Fibroblast of lung (primary cell): ENCODE data around the gene NEO1. TPM values are rescaled to one million over a fixed set of nuclear protein-coding genes. Genes with fewer than 3 reads are reported as not detected.

Experiments
- DNase-seq, 2 donors: peaks; one replicate each; pipeline versions ENCODE4 v3.0.0 to v3.0.0-alpha.2; 2010; ENCODE audit warnings: low read depth in 2 of 2
- H2AFZ ChIP-seq: 2 replicates; pipeline ENCODE4 v1.5.1; 2012; ENCODE audit warnings: low read length, control low read depth, inconsistent platforms
- H3K27ac ChIP-seq: 2 replicates; pipeline ENCODE4 v1.5.1; 2011; ENCODE audit warnings: low read length, control low read depth; ENCODE audit not compliant: insufficient read depth
- H3K27me3 ChIP-seq: 2 replicates; pipeline ENCODE4 v1.5.1; 2011; ENCODE audit warnings: mild to moderate bottlenecking, low read length; ENCODE audit not compliant: control insufficient read depth, insufficient read depth
- H3K36me3 ChIP-seq: 2 replicates; pipeline ENCODE4 v1.5.1; 2011; ENCODE audit warnings: low read length; ENCODE audit not compliant: control insufficient read depth, insufficient read depth
- H3K4me1 ChIP-seq: 2 replicates; pipeline ENCODE4 v1.5.1; 2011; ENCODE audit warnings: low read length; ENCODE audit not compliant: control insufficient read depth, insufficient read depth; ENCODE audit errors: extremely low read depth
- H3K4me2 ChIP-seq: 2 replicates; pipeline ENCODE4 v1.5.1; 2011; ENCODE audit warnings: low read length, control low read depth; ENCODE audit not compliant: insufficient read depth; ENCODE audit errors: extremely low read depth
- H3K4me3 ChIP-seq, 4 experiments: fragments of 200-600 bp in 1 of 4; sonication (generic) in 1 of 4; replicated peaks in 1 of 4; 2 replicates each; pipeline ENCODE4 v1.5.1; 2011 to 2016; ENCODE audit warnings: low read length in 4 of 4, low read depth in 3 of 4, mild to moderate bottlenecking in 3 of 4, control low read depth in 2 of 4, inconsistent platforms in 1 of 4, mixed read lengths in 1 of 4; ENCODE audit not compliant: insufficient read depth in 1 of 4; ENCODE audit errors: control extremely low read depth in 1 of 4
- H3K79me2 ChIP-seq: 2 replicates; pipeline ENCODE4 v1.5.1; 2012; ENCODE audit warnings: mild to moderate bottlenecking, low read length, inconsistent platforms; ENCODE audit not compliant: control insufficient read depth, insufficient read depth
- H3K9ac ChIP-seq: 2 replicates; pipeline ENCODE4 v1.5.1; 2011; ENCODE audit warnings: mild to moderate bottlenecking, low read length, control low read depth; ENCODE audit not compliant: insufficient read depth
- H3K9me3 ChIP-seq: 2 replicates; pipeline ENCODE4 v1.5.1; 2012; ENCODE audit warnings: low read depth, low read length; ENCODE audit not compliant: control insufficient read depth, insufficient read depth
- H4K20me1 ChIP-seq: 2 replicates; pipeline ENCODE4 v1.5.1; 2011; ENCODE audit warnings: low read length; ENCODE audit not compliant: control insufficient read depth, insufficient read depth; ENCODE audit errors: extremely low read depth
- EZH2 ChIP-seq: IDR thresholded peaks from 2 replicates; pipeline ENCODE4 v1.5.1; 2012; ENCODE audit warnings: low read length, control low read depth, mild to moderate bottlenecking; ENCODE audit errors: missing control alignments
- polyA plus RNA-seq, 2 donors: library from polyadenylated mRNA; depleted of rRNA in 1 of 2; stranded (reverse) in 1 of 2; unstranded in 1 of 2; fragments of >200 nt; gene quantifications; 2 replicates each; pipeline ENCODE4 v1.2.1, GENCODE V29; 2011 to 2012; ENCODE audit warnings: missing spikeins in 1 of 2
- total RNA-seq: library from RNA; depleted of rRNA; stranded (reverse); fragments of >200 nt; gene quantifications from 2 replicates; pipeline ENCODE4 v1.2.1, GENCODE V29; 2014
- TF ChIP-seq, protein P1 (sequence below), 2 donors: IDR thresholded peaks in 1 of 2; conservative IDR thresholded peaks in 1 of 2; 1 replicate in 1 of 2; 2 replicates in 1 of 2; pipeline ENCODE4 v1.5.1; 2011 to 2012; ENCODE audit warnings: low read length in 2 of 2, control low read depth in 1 of 2, inconsistent platforms in 1 of 2, low read depth in 1 of 2, mild to moderate bottlenecking in 1 of 2

The NEO1 gene
- total and polyA plus RNA-seq, 2 donors (not counting 1 experiment from before 2014, with no cell fraction given): 6.2 to 19.3 TPM

DNA sequence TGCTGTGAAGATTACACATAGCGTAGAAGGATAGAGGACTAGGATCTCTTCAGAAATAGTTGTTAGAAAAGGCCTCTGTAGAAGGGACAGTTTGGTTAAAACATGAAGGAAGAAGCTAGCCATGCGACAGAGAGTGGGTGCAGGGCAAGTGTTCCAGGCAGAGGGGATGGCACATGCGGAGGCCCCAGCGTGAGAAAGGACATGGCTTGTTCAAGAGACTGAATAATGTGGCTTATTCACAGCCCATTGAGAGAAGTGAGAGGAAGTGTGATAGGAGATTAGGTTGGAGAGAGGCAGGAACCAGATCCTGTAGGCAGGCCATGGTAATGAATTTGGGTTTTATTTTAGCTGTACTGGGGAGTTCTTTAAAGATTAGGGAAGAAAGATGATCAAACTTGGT lies 56.4 kb downstream of the NEO1 start:
- Histone ChIP-seq H3K79me2 (no peaks in the 10 kb centered on the region), H3K4me2 (no peak overlapping the region), H2AFZ (no peak overlapping the region), H3K27me3 (no peaks in the 10 kb centered on the region), H3K36me3 (no peaks in the 10 kb centered on the region), H4K20me1 (no peaks in the 10 kb centered on the region), H3K27ac (no peak overlapping the region), H3K4me3 (no peak overlapping the region), H3K9ac (no peak overlapping the region), H3K9me3 (no peaks in the 10 kb centered on the region), H3K4me1 (no peaks in the 10 kb centered on the region)
- DNase-seq: no peak
- TF ChIP-seq, protein P1, sequence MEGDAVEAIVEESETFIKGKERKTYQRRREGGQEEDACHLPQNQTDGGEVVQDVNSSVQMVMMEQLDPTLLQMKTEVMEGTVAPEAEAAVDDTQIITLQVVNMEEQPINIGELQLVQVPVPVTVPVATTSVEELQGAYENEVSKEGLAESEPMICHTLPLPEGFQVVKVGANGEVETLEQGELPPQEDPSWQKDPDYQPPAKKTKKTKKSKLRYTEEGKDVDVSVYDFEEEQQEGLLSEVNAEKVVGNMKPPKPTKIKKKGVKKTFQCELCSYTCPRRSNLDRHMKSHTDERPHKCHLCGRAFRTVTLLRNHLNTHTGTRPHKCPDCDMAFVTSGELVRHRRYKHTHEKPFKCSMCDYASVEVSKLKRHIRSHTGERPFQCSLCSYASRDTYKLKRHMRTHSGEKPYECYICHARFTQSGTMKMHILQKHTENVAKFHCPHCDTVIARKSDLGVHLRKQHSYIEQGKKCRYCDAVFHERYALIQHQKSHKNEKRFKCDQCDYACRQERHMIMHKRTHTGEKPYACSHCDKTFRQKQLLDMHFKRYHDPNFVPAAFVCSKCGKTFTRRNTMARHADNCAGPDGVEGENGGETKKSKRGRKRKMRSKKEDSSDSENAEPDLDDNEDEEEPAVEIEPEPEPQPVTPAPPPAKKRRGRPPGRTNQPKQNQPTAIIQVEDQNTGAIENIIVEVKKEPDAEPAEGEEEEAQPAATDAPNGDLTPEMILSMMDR (conservative IDR thresholded peaks at IDR 0.05 in 1 of 2, IDR thresholded peaks at IDR 0.05 in 1 of 2; ENCODE audit: low read depth in 1 of 2, low read length in 2 of 2): no peak
- TF ChIP-seq EZH2: no peak

DNA sequence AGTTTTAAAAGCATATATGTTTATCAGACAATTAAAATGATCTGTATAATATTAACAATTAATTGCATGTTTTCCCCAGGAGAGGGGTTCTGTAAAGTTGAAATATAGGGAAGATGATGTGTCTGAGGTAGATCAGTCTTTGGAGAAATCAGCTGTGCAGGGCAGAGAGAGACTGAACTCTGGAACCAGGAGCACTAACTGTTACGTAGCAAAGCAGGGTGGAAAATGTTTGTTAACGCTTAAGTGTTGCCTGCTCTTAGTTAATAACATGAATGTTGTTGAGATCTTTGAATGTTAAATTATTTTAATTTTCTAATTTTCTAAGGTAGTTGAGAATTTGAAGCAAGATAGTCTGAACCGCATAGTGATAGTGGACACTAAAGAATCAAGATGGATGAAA lies 57.5 kb downstream of the NEO1 start:
- H3K4me2 ChIP-seq: no peak overlapping the region
- H3K4me1 ChIP-seq: no peaks in the 10 kb centered on the region
- no peak overlapping the region for H3K27ac ChIP-seq
- no peaks in the 10 kb centered on the region for H3K36me3 ChIP-seq
- no peak overlapping the region for H2AFZ ChIP-seq
- no peaks in the 10 kb centered on the region for H3K9me3 ChIP-seq
- H3K9ac ChIP-seq: no peak overlapping the region
- no peaks in the 10 kb centered on the region for H3K27me3 ChIP-seq
- no peaks in the 10 kb centered on the region for H4K20me1 ChIP-seq
- H3K4me3 ChIP-seq: no peak overlapping the region
- DNase-seq: no peak
- H3K79me2 ChIP-seq: no peaks in the 10 kb centered on the region
- TF ChIP-seq EZH2: no peak
- TF ChIP-seq, protein P1 (conservative IDR thresholded peaks at IDR 0.05 in 1 of 2, IDR thresholded peaks at IDR 0.05 in 1 of 2; ENCODE audit: low read depth in 1 of 2, low read length in 2 of 2): no peak

DNA sequence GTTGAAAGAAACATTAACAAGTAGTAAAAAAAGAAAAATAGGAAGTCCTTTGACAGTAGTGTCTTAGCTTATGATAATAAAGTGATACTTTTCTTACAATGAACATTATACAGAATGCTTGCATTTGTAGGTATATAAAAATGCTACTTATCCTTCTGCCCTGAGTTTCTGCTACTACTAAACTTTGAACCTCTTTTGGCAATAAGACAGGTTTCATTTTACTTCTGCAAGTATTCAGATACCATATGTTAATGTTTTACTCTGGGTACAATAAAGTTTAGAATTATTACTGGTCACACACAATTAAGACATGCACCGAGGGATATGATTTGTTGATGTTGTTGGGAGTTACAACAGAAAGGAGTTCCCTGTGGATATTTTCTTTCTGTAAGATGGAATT lies 57.9 kb downstream of the NEO1 start:
- TF ChIP-seq, protein P1 (conservative IDR thresholded peaks at IDR 0.05 in 1 of 2, IDR thresholded peaks at IDR 0.05 in 1 of 2; ENCODE audit: low read depth in 1 of 2, low read length in 2 of 2): no peak
- TF ChIP-seq EZH2: no peak
- H3K4me1 ChIP-seq: no peaks in the 10 kb centered on the region
- DNase-seq: no peak
- H3K36me3 ChIP-seq: no peaks in the 10 kb centered on the region
- no peaks in the 10 kb centered on the region for H3K9me3 ChIP-seq
- H3K4me2 ChIP-seq: no peak overlapping the region
- no peak overlapping the region for H3K4me3 ChIP-seq
- H3K79me2 ChIP-seq: no peaks in the 10 kb centered on the region
- H3K27me3 ChIP-seq: no peaks in the 10 kb centered on the region
- no peak overlapping the region for H3K27ac ChIP-seq
- H3K9ac ChIP-seq: no peak overlapping the region
- no peak overlapping the region for H2AFZ ChIP-seq
- H4K20me1 ChIP-seq: no peaks in the 10 kb centered on the region
